ENCODE data around the gene MEOX1.

The MEOX1 gene

DNA sequence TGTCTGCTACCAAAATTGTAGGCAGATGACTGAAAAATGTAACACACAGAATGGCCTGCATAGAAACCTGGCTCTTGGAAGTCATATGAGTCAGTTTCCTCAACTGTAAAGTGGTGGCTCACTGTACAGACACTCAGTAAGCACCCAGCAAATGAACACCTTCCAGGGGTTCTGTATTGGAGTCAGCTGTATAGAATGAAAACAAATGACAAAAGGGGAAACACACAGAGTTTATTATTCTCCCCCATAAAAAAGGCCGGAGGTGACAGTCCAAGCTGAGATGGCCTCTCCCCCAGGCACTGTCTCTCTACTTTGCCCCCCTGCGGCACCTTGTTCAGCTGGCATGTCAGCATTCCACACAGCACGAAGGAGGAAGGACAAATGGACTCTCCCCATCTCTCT, 6.2 kb upstream of the MEOX1 start:
- no peak overlapping the region for H3K4me3 Mint-ChIP-seq
- H3K9me3 Mint-ChIP-seq: no peaks in the 10 kb centered on the region
- H3K27me3 Mint-ChIP-seq: no peaks in the 10 kb centered on the region
- H3K4me1 Mint-ChIP-seq: peaks cover 9% of the 10 kb centered on the region
- no peak overlapping the region for H3K27ac Mint-ChIP-seq
- H3K36me3 Mint-ChIP-seq: no peaks in the 10 kb centered on the region

DNA sequence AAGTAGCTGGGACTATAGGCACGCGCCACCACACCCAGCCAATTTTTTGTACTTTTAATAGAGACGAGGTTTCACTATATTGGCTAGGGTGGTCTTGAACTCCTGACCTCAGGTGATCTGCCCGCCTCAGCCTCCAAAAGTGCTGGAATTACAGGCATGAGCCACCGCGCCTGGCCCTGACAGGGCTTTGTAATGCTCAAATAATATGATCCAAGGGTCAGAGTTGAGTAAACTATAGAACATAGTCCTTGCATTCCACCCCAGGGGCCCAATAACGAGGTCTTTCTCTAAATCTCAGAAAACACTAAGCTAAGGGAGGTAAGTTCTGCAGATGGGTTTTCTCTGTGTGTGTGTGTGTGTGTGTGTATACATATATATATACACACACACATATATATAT, 5.8 kb upstream of the MEOX1 start:
- Mint-ChIP-seq H3K4me1 (peaks cover 13% of the 10 kb centered on the region), H3K36me3 (no peaks in the 10 kb centered on the region), H3K27ac (no peak overlapping the region), H3K4me3 (no peak overlapping the region), H3K27me3 (no peaks in the 10 kb centered on the region), H3K9me3 (no peaks in the 10 kb centered on the region)

DNA sequence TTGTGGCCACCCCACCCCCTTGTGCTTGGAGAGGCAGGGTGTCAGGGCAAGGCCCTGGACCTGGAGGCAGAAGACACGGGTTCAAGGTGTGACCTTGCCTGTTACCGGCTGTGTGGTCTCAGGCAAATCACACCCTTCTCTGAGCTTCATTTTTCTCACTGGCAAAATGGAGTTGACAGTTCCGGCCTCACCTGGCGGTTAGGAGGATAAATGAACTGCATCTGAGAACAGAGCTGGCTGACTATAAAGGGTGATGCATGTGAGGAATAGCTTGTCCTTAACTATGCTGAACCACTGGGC, 4.2 kb upstream of the MEOX1 start:
- Mint-ChIP-seq H3K27me3 (no peaks in the 10 kb centered on the region), H3K4me1 (peaks cover 26% of the 10 kb centered on the region), H3K36me3 (no peaks in the 10 kb centered on the region), H3K4me3 (no peak overlapping the region), H3K27ac (no peak overlapping the region), H3K9me3 (no peaks in the 10 kb centered on the region)

DNA sequence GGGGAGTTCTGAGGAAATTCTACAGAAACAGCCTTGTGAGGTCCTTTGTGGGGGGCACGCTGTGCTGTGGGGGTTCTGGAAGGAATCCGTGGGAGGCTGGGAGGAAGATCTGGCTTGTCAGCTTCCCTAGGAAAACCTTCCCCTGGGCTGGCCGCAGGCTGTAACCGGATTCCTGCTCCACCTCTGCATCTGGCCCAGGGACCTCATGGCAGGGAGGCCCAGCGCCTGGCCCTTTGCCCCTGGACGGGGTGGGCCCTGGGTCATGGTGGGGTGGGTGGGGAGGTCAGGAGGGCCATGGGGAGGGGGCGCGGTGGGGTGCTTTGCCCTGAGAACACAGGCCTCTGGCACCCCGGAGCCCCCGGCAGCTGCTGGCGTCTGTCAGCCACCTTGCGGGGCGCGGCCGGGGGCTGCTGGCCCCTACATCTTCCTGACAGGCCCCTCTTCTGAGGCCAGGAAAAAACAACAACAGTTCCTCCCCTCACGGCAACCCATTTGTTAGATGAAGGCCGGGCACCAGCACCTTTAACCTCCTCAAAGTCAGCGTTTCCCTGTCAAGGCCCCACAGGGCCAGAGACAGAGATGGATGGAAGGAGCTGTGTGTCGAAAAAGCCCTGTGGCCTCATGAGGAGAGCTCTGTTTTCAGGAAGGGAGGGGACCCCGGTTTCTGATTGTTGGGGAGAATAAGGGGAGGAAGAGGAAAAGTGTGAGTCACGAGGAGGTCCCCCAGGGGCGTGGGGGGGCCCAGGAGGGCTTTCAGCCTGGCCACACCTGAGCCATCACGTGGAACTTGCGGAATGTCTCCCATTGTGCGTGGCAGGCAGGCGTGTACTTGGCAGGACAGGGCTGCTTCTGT, 3.6 kb upstream of the MEOX1 start:
- Mint-ChIP-seq H3K27ac (peak overlapping the region; percentile 59), H3K9me3 (no peaks in the 10 kb centered on the region), H3K36me3 (no peaks in the 10 kb centered on the region), H3K4me3 (no peak overlapping the region), H3K27me3 (no peaks in the 10 kb centered on the region), H3K4me1 (peaks cover 32% of the 10 kb centered on the region)

DNA sequence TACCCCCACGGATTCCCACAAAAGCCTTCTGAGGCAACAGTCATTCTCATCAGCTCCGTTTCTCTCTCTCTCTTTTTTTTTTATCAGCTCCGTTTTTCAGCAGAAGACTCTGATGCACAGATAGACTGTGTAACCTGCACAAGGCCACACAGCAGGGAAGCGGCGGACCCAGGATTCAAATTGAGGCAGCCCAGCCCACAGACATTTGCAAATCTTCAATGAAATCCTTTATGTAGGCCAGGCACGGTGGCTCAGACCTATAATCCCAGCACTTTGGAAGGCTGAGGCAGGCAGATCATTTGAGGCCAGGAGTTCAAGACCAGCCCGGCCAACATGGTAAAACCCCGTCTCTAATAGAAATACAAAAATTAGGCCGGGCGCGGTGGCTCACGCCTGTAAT, 2.4 kb upstream of the MEOX1 start:
- no peaks in the 10 kb centered on the region for H3K9me3 Mint-ChIP-seq
- no peaks in the 10 kb centered on the region for H3K36me3 Mint-ChIP-seq

DNA sequence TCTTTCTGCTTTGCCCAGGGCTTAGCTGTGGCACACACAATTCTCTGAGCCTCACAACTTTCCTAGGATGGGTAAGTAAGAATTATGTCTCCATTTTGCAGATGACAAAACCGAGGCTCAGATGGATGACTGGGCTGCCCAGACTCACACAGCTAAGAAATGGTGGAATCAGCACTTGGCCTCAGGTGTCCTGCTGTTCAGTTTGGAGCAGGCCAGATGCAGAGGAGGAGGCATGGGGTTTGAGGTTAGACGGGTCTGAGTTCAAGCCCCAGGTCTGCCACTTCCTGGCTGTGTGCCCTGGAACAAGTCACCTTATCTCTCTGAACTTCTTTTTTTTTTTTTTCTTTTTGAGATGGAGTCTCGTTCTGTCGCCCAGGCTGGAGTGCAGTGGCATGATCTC, 1.7 kb upstream of the MEOX1 start:
- Mint-ChIP-seq H3K27ac (no peak overlapping the region), H3K9me3 (no peaks in the 10 kb centered on the region), H3K4me1 (peaks cover 28% of the 10 kb centered on the region), H3K4me3 (no peak overlapping the region), H3K27me3 (no peaks in the 10 kb centered on the region), H3K36me3 (no peaks in the 10 kb centered on the region)

More for the DNA sequence above, 2.4 kb upstream of the MEOX1 start:
- Mint-ChIP-seq H3K4me1 (peaks cover 28% of the 10 kb centered on the region), H3K4me3 (no peak overlapping the region), H3K27me3 (no peaks in the 10 kb centered on the region), H3K27ac (peak overlapping the region; percentile 41)

DNA sequence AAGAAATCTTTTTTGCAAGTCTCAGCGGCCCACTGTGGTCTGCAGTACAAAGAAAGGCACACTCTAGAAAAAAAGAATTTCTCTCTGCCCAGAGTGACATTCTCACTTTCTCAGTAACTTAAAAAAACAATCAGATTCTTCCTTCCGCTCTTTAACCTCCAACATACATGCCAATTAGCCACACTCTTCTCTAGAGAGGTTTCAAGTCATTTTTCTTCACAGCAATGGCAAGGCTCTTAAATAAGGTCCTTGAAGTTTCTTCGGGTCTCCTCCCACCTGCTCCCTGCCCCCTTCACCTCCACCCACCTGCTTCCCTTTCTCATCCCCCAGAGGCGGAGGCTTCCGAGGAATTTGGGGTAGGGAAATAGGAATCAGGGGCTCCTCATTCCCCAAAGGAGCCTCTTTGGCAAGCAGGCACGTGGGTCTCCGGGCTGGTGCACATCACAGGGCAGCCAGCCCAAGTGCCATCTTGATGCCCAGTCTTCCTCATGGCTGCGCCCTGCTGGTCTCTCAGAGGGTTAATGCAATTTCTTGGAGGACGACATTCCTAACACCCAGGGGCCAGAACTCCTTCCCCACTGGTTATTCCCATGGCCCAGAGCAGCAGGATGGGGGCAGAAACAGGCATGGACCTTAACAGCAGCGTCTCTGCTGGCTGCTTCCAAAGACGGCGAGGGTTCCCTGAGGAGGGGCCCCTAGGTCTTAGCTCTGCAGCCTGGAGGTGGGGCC, 855 bp upstream of the MEOX1 start:
- Mint-ChIP-seq H3K4me3 (no peak overlapping the region), H3K27ac (peak overlapping the region; percentile 23), H3K4me1 (peaks cover 32% of the 10 kb centered on the region), H3K36me3 (no peaks in the 10 kb centered on the region), H3K27me3 (no peaks in the 10 kb centered on the region), H3K9me3 (no peaks in the 10 kb centered on the region)

DNA sequence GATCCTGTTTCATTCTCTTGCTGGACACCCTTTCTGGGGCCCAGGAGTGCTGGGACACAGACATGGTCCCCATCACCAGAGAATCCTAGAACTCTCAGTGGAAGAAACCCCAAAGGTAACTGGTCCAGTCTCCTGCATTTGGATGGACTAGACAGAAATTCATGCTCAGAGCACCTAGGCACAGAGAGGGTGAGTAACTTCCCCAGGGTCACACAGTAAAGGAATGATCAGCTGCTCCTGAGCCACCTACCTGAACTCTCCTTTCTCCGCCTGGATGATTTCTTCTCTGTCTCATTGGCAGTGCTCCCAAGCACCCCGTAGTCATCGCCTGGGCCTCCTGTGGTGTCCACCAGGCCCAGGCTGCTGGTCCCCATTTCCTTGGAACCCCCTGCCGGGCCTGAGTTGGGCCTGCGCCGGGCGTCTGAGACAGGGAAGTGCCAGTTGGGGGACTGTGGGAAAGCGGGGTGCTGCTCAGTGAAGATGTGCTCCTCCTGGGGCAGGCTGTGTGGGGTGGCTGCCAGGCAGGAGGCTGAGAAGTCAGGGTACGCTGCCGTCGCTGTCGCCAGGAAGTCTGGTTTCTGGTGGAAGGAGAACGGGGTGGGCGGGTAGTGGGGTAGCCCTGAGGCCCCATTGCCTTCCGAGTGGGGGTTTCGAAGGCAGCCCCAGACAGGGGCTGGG, 767 bp downstream of the MEOX1 start:
- no peak overlapping the region for H3K27ac Mint-ChIP-seq
- peaks cover 47% of the 10 kb centered on the region for H3K4me1 Mint-ChIP-seq
- H3K27me3 Mint-ChIP-seq: no peaks in the 10 kb centered on the region
- H3K9me3 Mint-ChIP-seq: no peaks in the 10 kb centered on the region
- H3K4me3 Mint-ChIP-seq: peak overlapping the region; percentile 26
- H3K36me3 Mint-ChIP-seq: no peaks in the 10 kb centered on the region

DNA sequence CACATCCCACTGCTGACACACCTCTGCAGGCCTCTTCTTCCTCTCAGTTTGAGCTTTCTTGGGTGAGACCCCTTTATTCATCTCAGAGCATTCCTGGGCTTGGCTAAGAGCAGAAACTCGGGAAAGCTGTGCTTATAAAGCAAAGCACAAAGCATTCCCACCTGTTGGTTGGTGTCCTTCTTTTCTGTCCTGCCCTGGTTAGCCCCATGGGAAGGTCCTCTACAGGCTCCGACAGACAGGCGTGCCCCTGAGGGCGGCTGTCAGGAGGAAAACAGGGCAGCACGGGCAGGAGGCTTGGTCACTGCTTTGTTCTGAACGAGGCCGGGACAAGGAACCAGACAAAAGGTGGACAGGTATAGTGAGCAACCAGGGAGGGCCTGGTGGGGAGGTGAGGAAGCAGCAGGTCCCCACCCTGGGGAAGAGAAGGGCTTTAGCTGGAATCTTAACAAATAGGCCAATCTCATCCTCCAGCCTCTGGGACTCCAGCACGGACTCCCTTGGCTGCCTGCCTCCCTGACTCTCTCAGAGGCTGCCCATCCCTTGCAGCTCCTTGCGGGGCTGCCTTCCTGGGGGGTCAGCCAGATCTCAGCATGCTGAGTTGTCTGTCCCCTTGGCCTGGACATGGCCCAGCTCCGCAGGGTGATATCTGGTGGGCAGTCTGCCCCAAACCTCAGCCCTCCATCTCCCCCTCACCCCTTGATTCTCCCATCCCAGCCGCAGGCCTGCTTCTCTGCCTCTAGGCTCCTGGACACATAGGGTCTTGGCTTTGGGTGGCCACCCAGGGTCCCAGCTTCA, 1.7 kb downstream of the MEOX1 start:
- H3K36me3 Mint-ChIP-seq: no peaks in the 10 kb centered on the region
- H3K9me3 Mint-ChIP-seq: no peaks in the 10 kb centered on the region
- H3K4me1 Mint-ChIP-seq: peaks cover 52% of the 10 kb centered on the region
- no peak overlapping the region for H3K4me3 Mint-ChIP-seq
- H3K27ac Mint-ChIP-seq: no peak overlapping the region
- no peaks in the 10 kb centered on the region for H3K27me3 Mint-ChIP-seq

DNA sequence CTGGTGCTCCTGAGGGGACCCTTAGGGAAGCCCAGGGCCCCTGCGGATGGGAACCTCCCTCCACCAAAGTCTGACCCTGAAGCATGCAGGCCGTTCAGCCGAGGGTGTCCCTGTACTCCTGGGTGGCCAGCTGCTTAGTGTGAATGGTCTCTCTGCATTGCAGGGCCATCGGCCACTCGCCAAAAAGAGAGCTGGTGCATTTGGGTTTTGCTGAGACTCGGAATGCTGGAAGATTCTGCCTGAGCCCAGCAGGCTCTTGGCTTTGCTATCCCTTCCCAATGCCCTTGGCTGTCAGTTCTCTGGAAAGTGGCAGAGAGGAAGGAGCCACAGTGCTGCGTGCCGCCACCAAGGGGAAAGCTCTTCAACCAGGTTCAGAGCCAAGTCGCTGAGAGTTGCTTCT, 2.8 kb downstream of the MEOX1 start:
- H3K4me1 Mint-ChIP-seq: peaks cover 52% of the 10 kb centered on the region

DNA sequence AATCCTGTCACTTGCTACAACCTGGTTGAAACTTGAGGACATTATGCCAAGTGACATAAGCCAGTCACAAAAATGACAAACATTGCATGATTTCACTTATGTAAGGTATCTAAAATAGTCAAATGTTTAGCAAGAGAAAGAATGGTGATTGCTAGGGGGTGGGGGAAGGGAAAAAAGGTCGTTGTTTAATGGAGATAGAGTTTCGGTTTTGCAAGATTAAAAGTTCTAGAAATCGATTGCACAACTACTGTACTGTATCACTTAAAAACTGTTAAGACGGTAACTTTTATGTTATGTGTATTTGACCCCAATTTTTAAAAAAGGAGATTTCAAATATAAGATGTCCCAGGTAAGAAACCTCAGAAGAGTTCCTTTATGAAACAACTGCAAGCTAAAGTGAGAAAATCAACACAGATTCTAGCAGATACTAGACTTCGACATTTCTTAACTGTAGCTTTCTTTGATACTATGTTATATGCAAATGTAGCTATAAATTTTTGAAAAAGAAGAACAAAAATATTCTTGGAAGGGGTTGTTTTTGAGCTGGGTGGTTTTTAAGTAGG, 5.9 kb downstream of the MEOX1 start:
- Mint-ChIP-seq H3K27me3 (no peaks in the 10 kb centered on the region), H3K4me1 (peaks cover 43% of the 10 kb centered on the region), H3K27ac (peak overlapping the region; percentile 61), H3K4me3 (peak overlapping the region; percentile 56), H3K36me3 (no peaks in the 10 kb centered on the region), H3K9me3 (no peaks in the 10 kb centered on the region)

More for the DNA sequence above, 2.8 kb downstream of the MEOX1 start:
- Mint-ChIP-seq H3K4me3 (no peak overlapping the region), H3K27me3 (no peaks in the 10 kb centered on the region), H3K36me3 (no peaks in the 10 kb centered on the region), H3K9me3 (no peaks in the 10 kb centered on the region), H3K27ac (no peak overlapping the region)

DNA sequence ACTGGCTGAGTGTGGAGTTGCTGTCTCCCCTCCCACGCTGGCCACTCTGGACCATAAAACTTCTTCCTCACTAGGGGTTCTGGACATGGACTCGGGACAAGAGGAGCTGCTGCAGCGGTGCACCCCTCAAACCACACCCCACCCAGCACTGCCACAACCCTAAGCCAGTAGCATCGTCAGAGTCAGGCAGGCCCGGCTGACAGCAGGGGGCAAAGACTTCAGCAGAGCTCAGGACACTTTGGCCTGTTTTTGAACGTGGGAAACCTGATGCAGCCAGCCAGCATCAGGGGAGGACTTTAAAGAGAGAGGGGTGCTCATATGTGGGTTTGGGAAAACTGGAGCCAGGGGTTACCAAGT, 9.6 kb downstream of the MEOX1 start:
- no peaks in the 10 kb centered on the region for H3K9me3 Mint-ChIP-seq
- no peak overlapping the region for H3K27ac Mint-ChIP-seq
- no peaks in the 10 kb centered on the region for H3K36me3 Mint-ChIP-seq
- peaks cover 4% of the 10 kb centered on the region for H3K27me3 Mint-ChIP-seq
- no peak overlapping the region for H3K4me3 Mint-ChIP-seq
- peaks cover 43% of the 10 kb centered on the region for H3K4me1 Mint-ChIP-seq

DNA sequence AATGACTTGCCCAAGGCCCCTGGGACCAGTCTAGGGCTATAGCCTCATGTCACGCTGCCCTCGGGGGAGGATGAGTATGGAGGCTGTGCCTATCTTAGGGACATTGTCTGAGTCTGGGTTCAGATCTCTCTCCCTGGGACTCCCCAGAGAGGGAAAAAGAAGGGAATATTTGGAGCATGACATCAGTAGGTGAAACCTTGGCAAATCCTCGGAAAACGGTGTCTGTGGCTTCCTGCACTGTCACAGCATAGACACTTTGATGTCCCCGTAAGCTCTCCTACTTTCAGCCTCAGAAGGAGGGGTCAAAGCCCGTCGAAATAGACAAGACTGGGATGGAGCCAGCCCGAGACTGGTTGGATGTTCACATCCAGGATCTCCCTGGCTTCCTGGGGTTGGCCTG, 11.3 kb downstream of the MEOX1 start:
- peaks cover 30% of the 10 kb centered on the region for H3K4me1 Mint-ChIP-seq
- peak overlapping the region; percentile 41 for H3K27ac Mint-ChIP-seq
- H3K27me3 Mint-ChIP-seq: peaks cover 5% of the 10 kb centered on the region
- H3K4me3 Mint-ChIP-seq: no peak overlapping the region
- H3K9me3 Mint-ChIP-seq: no peaks in the 10 kb centered on the region
- no peaks in the 10 kb centered on the region for H3K36me3 Mint-ChIP-seq

DNA sequence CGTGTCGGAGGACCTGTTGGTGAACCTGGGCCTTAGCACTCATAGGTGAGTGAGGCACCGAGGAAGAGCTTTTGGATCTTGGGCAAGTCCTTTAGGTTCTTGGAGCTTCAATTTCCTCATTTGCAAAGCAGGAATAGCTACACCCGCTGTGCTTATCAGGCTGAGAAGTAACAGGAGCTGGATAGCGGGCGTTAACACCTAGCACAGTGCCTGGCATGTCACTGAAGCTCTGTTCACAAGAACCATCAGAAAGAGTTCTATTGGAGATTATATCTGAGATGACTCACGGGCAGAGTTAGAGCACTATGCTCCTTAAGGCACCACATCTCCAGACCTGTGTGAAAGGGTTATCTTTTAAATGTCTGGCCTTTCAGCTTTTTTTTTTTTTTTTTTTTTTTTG, 12.8 kb downstream of the MEOX1 start:
- H3K27ac Mint-ChIP-seq: peak overlapping the region; percentile 3
- H3K4me1 Mint-ChIP-seq: peaks cover 35% of the 10 kb centered on the region
- peaks cover 12% of the 10 kb centered on the region for H3K27me3 Mint-ChIP-seq

DNA sequence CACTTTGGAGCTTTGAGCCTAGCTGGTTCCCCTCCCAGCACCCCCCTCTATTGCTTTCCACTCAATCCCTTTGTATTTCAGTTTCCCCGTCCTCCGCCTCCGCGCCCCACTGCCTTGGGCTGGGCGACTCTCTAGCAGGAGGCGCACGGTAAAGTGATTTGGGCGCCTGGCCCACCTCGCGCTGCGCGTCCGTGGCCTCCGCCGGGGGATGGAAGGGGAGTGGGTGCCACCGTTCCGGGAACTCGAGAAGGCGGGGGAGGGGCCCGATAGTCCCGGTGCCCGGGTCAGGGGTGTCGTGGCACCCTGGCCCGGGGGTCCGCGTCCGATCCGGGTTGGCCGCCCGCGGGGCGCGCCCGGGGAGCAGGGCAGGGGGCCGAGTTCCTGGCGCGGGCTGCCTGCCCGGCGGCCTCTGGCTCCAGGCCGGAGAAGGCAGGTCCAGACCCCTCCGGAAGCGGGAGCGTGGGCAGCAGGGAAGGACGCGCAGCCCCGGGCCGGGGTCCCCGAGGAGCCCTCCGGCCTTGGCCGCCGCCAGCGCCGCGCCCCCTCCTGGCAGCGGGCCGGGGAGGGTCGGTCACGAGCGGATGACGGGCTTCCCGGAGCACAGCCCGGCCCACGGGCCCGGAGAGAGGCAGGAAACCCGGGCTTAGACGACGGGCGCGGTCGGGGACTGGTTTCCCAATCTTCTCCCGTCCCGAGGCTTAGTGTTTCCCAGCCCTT, 15.8 kb downstream of the MEOX1 start:
- Mint-ChIP-seq H3K27me3 (peaks cover 12% of the 10 kb centered on the region), H3K36me3 (no peaks in the 10 kb centered on the region), H3K27ac (peak overlapping the region; percentile 46), H3K4me3 (peak overlapping the region; percentile 60), H3K9me3 (no peaks in the 10 kb centered on the region), H3K4me1 (peaks cover 35% of the 10 kb centered on the region)

More for the DNA sequence above, 12.8 kb downstream of the MEOX1 start:
- Mint-ChIP-seq H3K36me3 (no peaks in the 10 kb centered on the region), H3K9me3 (no peaks in the 10 kb centered on the region), H3K4me3 (no peak overlapping the region)
